IPS-18c (cell line): Measurements from ENCODE around the gene MAPK10.

Experiments
- H3K4me3 ChIP-seq: 2 replicates; pipeline ENCODE4 v1.7.0; 2013; ENCODE audit warnings: low read depth, mild to moderate bottlenecking, low read length, moderate library complexity; ENCODE audit not compliant: insufficient read depth
- H3K9me3 ChIP-seq: one replicate; pipeline ENCODE4 v1.6.1; 2013; ENCODE audit warnings: mild to moderate bottlenecking, low read length, moderate library complexity; ENCODE audit not compliant: control insufficient read depth, insufficient read depth

MAPK10 gene

GRCh38 chr4:86302251-86302650 lies 57.6 kb downstream of the MAPK10 start:
- Histone ChIP-seq H3K9me3 (no peaks in the 10 kb centered on the region), H3K4me3 (no peak overlapping the region)

DNA sequence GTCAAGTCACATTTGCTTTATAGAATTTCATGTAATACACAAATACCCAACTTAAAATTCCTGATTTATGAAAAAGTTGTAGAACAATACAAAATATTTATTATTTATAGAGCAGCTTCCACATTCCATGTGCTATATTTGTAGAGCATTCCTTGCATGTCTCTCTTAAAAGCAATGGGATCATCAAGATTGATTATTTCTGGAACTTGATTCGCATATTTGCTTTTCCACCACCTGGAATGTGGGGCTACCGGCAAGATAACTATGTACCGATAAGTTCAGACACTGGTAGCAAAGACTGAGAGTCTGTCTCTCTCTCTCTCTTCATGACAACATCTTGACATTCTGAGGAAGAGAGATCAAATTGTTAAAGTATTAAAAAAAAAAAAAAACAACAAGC lies 59.3 kb downstream of the MAPK10 start:
- H3K9me3 ChIP-seq, result no peaks in the 10 kb centered on the region
- no peak overlapping the region for H3K4me3 ChIP-seq

DNA sequence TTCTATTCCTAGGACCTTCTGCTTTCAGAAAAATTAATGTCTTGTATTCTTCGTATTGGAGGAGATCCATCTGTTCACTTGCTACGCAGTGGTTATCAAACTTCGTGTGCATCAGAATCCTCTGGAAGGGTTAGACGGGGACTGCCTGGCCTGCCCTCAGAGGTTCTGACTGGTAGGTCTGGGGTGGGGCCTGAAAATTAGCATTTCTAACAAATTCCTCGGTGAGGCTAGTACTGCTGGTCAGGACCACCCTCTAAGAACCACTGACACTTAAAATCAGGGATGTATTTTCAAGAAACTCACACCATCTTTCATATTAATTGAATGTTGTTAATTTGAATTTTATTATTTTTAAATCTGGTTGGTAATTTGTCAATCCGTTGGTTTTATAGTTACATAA lies 63.0 kb downstream of the MAPK10 start:
- no peaks in the 10 kb centered on the region for H3K9me3 ChIP-seq

DNA sequence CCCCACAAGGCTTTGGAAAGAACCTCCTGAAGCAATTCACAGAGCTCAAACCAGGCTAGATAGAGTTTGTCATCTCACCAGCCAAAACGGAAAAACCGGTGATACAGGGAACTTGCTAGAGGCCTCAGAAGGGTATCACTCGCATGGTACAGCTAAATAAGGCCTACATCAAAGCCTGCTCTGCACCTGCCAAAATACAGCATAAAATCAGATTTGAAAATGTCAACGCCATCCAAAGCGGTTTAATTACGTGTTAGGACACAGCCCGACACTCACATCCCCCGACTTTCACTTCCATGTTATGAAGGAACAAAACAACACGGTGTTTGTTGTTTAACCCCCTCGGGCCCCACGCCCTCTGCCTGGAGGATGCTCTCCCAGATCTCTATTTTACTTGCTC lies 65.0 kb downstream of the MAPK10 start:
- no peak overlapping the region for H3K4me3 ChIP-seq
- H3K9me3 ChIP-seq, result no peaks in the 10 kb centered on the region

More for the DNA sequence above, 63.0 kb downstream of the MAPK10 start:
- H3K4me3 ChIP-seq, result no peak overlapping the region

GRCh38 chr4:86291180-86291579 lies 68.7 kb downstream of the MAPK10 start:
- no peak overlapping the region for H3K4me3 ChIP-seq
- no peaks in the 10 kb centered on the region for H3K9me3 ChIP-seq

DNA sequence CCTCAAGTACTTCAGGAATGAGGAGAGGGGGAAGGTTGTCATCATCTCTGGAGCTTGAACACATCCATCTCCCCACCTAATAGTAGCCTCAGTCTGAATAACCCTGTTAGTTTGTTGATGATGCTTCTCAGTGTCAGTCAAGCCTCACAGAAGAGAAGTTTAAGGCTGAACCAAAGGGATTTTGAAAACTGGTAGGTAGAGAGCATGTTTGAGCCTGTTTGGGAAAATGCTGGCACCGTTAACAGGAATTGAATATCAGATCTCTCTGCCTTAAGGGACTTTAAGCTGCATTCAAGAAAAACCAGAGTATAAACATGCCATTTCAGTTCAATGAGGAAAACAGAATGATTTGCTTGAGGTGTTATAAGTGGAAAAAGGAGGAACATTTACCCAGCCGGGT lies 73.1 kb downstream of the MAPK10 start:
- Histone ChIP-seq H3K4me3 (no peak overlapping the region), H3K9me3 (no peaks in the 10 kb centered on the region)

- no peak overlapping the region for H3K4me3 ChIP-seq
Observed at GRCh38 chr4:86283371-86283770, 76.5 kb downstream of the MAPK10 start.

GRCh38 chr4:86280246-86280645 lies 79.6 kb downstream of the MAPK10 start:
- H3K4me3 ChIP-seq, result no peak overlapping the region
- no peaks in the 10 kb centered on the region for H3K9me3 ChIP-seq

More at GRCh38 chr4:86283371-86283770, 76.5 kb downstream of the MAPK10 start:
- no peaks in the 10 kb centered on the region for H3K9me3 ChIP-seq

GRCh38 chr4:86279293-86279960 lies 80.4 kb downstream of the MAPK10 start:
- Histone ChIP-seq H3K4me3 (no peak overlapping the region), H3K9me3 (no peaks in the 10 kb centered on the region)

DNA sequence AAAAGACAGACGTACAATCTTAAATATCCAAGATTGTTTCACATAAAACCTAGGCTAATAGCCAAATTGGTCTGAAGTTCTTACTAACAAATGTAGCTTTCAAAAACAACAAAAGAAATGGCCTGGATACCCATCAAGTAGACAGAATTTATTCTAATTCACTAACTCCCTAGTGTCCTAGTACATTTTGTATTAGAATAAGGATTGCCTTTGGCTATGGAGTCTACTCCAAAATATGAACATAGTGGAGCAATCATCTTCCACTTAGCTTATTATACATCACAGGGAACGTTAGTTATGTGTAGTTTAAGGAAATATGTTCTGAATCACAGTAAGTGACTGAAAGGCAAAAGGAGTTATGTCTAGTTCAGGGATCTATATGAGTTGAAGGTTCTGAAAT lies 81.7 kb downstream of the MAPK10 start:
- Histone ChIP-seq H3K4me3 (no peak overlapping the region), H3K9me3 (no peaks in the 10 kb centered on the region)

DNA sequence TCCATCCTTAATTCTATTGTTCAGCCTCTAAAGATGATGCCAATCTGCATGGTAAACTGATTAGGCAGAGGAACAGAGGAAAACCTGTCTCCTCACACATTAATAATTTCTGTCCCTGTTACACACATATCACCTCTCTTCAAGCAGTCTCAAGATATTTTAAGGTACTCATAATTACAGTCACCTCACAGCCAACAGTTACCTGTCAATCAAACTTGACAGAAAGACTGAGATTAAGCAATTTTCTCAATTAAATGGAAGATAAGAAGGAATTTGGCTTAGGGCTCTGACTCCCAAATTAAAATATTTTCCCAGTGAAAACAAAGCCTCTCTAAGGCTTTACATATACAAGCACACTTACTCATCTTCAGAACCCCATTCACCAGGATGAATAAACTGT lies 85.2 kb downstream of the MAPK10 start:
- no peak overlapping the region for H3K4me3 ChIP-seq
- no peaks in the 10 kb centered on the region for H3K9me3 ChIP-seq

DNA sequence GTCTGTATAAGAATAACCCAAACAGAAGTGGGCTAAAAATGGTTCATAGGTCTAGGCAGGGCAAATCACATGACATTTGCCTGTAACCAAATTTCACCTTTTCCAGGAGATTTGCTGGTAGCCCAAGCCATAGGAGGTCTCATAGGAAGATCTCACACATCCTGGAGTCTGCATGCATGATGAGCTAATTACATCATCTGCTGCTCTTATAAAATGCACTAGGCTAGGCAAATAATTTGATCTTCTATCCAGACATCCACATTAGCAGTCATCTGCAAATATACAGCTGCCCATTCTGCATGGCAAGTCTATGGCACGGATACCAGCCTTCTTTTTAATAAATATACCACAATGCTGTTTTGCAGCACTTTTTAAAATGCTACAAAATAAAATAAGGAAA lies 87.2 kb downstream of the MAPK10 start:
- H3K9me3 ChIP-seq, result no peaks in the 10 kb centered on the region
- no peak overlapping the region for H3K4me3 ChIP-seq

DNA sequence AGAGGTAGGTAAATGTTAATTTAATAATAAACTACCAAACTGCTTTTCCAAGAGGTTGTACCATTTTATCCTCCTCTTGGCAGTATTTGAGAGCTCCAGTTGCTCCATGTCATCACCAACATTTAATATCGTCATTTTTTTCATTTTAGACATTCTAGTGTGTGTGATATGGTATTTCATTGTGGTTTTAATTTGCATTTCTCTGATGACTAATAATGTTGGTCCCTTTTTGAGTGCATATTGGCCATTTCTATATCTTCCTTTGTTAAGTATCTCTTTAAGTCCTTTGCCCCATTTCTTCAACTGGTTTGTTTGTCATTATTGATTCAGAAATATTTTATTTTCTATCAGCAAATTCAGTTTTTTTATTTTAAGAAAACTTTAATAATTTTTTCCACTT lies 88.8 kb downstream of the MAPK10 start:
- H3K4me3 ChIP-seq, result no peak overlapping the region
- no peaks in the 10 kb centered on the region for H3K9me3 ChIP-seq

DNA sequence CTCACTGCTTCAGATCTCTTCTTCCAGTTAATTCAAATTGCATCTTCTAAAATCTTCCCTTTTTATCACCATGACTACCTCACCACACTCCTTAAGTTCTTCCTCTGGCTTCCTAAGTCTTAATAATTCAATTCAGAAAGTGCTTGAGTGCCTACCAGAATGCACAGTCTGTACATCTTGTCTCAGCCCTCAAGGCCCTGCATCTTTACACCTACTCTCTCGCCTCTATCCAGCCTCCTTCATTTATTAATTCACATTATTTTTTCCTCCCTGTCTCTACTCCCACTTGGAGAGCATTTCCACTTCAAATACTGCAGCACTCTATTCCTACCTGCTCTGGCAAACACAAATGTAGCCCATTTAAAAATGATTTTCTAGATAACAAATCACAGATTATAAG lies 90.5 kb downstream of the MAPK10 start:
- no peak overlapping the region for H3K4me3 ChIP-seq
- H3K9me3 ChIP-seq, result no peaks in the 10 kb centered on the region

GRCh38 chr4:86264241-86264640 lies 95.6 kb downstream of the MAPK10 start:
- no peak overlapping the region for H3K4me3 ChIP-seq

GRCh38 chr4:86261636-86262035 lies 98.2 kb downstream of the MAPK10 start:
- Histone ChIP-seq H3K4me3 (no peak overlapping the region), H3K9me3 (no peaks in the 10 kb centered on the region)

More at GRCh38 chr4:86264241-86264640, 95.6 kb downstream of the MAPK10 start:
- H3K9me3 ChIP-seq, result no peaks in the 10 kb centered on the region

DNA sequence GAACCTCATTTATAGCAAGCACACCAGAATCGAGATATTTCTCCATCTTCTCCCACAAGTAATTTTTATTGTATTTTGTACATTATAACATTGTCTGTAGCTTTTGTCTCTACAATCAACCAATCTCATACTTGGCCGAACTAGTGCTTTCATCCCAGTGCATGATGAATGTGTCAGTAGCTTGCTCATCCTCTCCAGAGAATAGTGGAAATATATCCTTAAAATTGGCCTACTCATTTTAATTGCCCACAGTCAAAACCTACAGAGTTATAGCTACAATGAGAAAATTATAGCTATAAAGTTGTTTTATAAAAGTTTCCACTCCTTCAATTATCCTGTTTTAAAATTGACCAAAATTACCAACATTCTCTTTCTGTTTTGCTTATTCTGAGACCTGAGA lies 103.8 kb downstream of the MAPK10 start:
- Histone ChIP-seq H3K9me3 (no peaks in the 10 kb centered on the region), H3K4me3 (no peak overlapping the region)

DNA sequence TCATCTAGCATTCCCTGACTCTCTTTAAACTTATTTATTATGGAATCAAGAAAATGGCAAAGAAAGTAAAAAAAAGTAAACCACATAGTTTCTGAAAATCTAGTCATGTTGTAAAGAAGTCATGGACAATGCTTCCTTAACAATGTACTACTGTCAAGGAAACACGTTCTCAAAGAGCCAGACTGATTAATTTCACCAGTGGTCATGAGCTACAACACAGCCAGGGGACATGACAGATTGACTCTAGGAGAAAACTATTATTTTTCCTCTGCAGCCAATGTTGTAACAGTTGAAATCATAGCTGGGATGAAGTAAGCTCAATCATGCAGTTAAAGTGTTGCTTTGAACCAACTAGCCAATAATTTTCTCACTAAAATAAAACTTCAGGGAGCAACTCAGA lies 109.2 kb downstream of the MAPK10 start:
- Histone ChIP-seq H3K9me3 (no peaks in the 10 kb centered on the region), H3K4me3 (no peak overlapping the region)

DNA sequence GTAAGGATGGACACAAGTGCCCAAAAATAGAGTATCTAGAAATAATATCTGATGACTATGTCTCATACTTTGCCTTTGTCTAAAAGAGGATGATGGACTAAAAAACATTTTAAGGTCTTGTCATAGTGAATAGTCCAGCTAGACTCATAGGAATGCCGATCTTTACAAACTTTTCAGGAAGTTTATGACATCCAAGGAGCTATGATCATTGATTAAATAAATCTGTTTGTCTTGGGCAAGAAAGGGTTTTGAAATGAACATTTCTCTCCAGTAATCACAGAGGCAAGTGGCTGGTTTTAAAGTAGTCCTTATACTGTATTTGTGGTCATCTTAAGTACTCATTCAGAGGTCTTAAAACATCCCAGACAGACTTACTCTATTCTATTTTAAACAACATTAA lies 109.8 kb downstream of the MAPK10 start:
- no peaks in the 10 kb centered on the region for H3K9me3 ChIP-seq
- H3K4me3 ChIP-seq, result no peak overlapping the region
